ENCODE results near the gene PIP5KL1.

Gene PIP5KL1

DNA sequence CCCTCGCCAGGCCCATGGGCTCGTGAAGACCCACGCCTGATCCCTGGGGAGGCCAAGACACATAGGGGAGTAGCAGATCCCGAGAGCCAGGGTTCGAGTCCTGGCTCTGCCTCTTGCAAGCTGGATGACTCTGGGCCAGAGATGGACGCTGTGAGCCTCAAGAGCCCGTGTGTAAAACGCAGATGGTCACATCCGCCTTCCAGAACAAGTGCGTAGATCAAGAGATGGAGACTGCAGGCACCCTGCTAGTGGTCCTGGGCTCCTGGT, 22.0 kb downstream of the PIP5KL1 start:
- TF ChIP-seq USF1 (IDR thresholded peaks at IDR 0.05): no peak
- TF ChIP-seq CEBPB (IDR thresholded peaks at IDR 0.05): no peak
- TF ChIP-seq TCF12 (IDR thresholded peaks at IDR 0.05; ENCODE audit: low read depth): no peak
- TF ChIP-seq ZBTB7A (IDR thresholded peaks at IDR 0.05; ENCODE audit: low read depth): no peak
- no peak for TF ChIP-seq FOXM1 (IDR thresholded peaks at IDR 0.05; ENCODE audit: borderline replicate concordance, low read depth)
- TF ChIP-seq EP300 (IDR thresholded peaks at IDR 0.05; ENCODE audit: borderline replicate concordance): no peak
- no peak for TF ChIP-seq TEAD4 (IDR thresholded peaks at IDR 0.05)
- TF ChIP-seq CREB1 (IDR thresholded peaks at IDR 0.05; ENCODE audit: low read depth): no peak
- TF ChIP-seq RAD21 (IDR thresholded peaks at IDR 0.05; ENCODE audit: low read depth): no peak
- no peak for TF ChIP-seq TAF1 (IDR thresholded peaks at IDR 0.05; ENCODE audit: low read depth)
- TF ChIP-seq NFIC (IDR thresholded peaks at IDR 0.05): no peak
- TF ChIP-seq, protein P1, sequence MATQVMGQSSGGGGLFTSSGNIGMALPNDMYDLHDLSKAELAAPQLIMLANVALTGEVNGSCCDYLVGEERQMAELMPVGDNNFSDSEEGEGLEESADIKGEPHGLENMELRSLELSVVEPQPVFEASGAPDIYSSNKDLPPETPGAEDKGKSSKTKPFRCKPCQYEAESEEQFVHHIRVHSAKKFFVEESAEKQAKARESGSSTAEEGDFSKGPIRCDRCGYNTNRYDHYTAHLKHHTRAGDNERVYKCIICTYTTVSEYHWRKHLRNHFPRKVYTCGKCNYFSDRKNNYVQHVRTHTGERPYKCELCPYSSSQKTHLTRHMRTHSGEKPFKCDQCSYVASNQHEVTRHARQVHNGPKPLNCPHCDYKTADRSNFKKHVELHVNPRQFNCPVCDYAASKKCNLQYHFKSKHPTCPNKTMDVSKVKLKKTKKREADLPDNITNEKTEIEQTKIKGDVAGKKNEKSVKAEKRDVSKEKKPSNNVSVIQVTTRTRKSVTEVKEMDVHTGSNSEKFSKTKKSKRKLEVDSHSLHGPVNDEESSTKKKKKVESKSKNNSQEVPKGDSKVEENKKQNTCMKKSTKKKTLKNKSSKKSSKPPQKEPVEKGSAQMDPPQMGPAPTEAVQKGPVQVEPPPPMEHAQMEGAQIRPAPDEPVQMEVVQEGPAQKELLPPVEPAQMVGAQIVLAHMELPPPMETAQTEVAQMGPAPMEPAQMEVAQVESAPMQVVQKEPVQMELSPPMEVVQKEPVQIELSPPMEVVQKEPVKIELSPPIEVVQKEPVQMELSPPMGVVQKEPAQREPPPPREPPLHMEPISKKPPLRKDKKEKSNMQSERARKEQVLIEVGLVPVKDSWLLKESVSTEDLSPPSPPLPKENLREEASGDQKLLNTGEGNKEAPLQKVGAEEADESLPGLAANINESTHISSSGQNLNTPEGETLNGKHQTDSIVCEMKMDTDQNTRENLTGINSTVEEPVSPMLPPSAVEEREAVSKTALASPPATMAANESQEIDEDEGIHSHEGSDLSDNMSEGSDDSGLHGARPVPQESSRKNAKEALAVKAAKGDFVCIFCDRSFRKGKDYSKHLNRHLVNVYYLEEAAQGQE (IDR thresholded peaks at IDR 0.05; ENCODE audit: low read depth): no peak
- no peak for TF ChIP-seq YY1 (IDR thresholded peaks at IDR 0.05; ENCODE audit: low read depth)
- no peak for TF ChIP-seq EGR1 (IDR thresholded peaks at IDR 0.05)
- TF ChIP-seq, protein P2, sequence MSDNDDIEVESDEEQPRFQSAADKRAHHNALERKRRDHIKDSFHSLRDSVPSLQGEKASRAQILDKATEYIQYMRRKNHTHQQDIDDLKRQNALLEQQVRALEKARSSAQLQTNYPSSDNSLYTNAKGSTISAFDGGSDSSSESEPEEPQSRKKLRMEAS (IDR thresholded peaks at IDR 0.05): no peak

DNA sequence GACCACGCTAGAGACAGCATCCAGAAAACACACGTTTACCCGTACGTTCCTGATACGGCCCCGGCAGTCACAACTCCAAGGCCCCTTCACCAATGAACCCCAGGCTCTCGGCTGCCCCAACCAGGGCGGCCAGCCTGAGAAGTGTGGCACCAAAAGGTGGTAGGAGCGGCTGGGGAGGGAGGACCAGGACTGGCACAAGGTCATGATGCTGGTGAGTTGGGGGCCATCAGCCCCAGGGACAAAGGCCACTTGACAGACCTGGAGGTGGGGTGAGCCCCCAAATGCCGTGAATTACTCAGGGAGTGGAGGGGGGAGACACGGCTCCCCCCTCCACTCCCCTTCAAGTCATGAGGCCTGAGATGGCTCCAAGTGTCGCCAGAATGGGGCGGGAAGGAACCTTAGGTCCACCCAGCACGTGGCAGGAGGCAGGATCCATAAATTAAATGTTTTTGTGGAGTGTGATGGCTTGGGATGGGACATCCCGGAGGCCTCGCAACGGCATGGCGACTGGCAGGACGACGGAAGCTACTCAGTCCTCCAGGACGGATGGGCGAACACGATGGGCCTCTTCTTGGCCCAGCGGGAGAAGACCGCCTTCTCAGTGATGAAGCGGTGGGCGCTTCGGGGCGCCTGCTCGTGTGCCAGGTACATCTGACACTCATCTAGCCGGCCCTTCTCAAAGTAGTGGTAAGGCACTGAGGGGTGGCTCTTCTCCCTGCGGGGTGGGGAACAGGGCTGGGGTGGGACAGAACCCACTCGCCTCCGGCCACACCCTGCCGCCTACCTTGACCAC, 22.5 kb downstream of the PIP5KL1 start:
- TF ChIP-seq YY1 (IDR thresholded peaks at IDR 0.05; ENCODE audit: low read depth) (no peak), NFIC (IDR thresholded peaks at IDR 0.05) (no peak), TEAD4 (IDR thresholded peaks at IDR 0.05) (no peak), RAD21 (IDR thresholded peaks at IDR 0.05; ENCODE audit: low read depth) (no peak), EGR1 (IDR thresholded peaks at IDR 0.05) (no peak), CREB1 (IDR thresholded peaks at IDR 0.05; ENCODE audit: low read depth) (no peak), USF1 (IDR thresholded peaks at IDR 0.05) (no peak), EP300 (IDR thresholded peaks at IDR 0.05; ENCODE audit: borderline replicate concordance) (no peak)
- TF ChIP-seq, protein P1 (IDR thresholded peaks at IDR 0.05; ENCODE audit: low read depth): no peak

DNA sequence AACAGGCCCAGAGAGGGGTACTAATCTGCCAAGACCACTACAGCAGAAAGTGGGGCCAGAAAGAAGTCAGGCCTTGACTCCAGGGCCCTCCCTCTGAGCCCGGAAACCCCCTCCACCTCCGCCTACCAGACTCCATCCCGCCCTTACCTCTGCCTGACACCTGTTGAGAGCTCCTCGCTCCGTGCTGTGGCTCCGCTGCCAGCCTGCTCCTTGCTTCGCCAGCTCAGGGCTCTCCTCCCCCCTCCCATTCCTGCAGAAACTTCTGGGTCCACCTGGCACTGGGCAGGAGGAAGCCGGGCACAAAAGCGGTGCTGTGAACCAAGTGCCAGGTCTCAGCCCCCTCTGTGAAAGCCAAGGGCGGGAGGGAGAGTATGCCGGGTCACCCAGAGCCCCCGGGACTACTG, 24.8 kb downstream of the PIP5KL1 start:
- no peak for TF ChIP-seq EGR1 (IDR thresholded peaks at IDR 0.05)
- no peak for TF ChIP-seq CEBPB (IDR thresholded peaks at IDR 0.05)
- TF ChIP-seq, protein P2 (IDR thresholded peaks at IDR 0.05): no peak
- TF ChIP-seq RAD21 (IDR thresholded peaks at IDR 0.05; ENCODE audit: low read depth): no peak
- no peak for TF ChIP-seq ZBTB7A (IDR thresholded peaks at IDR 0.05; ENCODE audit: low read depth)

DNA sequence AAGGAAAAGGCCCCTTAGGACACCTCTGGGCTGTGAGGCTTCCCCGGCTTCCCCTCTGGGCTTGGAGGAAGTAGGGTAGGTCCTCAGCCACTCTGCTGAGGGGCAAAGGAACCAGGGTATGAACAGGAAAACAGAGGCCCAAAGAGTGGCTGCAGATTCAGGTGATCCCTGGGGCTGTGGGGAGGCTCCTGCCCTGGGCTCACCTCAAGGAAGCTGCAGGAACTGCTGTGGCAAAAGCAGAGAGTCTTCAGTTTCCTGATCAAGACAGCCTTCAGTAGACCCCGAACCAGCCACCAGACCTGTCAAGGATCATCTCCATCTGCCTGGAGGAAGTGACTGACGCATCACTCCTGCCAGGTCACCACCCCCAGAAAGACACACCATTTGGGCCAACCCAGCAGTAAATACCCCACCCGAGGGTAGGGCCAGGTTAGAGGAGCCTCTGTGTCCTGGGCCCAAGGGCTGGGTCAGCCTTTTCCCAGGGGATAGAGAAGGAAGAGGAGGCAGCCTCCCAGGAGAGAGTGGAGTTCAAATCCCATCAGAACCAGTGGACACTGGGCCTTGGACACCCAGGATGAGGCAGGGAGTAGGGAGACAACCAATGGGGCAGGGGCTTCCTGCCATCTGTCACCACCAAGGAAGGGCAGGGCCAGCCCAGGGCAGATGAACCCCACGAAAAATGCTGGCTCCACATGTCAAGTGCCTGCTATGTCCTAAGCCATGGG, 25.4 kb downstream of the PIP5KL1 start:
- no peak for TF ChIP-seq YY1 (IDR thresholded peaks at IDR 0.05; ENCODE audit: low read depth)
- TF ChIP-seq FOXM1 (IDR thresholded peaks at IDR 0.05; ENCODE audit: borderline replicate concordance, low read depth): no peak
- TF ChIP-seq CREB1 (IDR thresholded peaks at IDR 0.05; ENCODE audit: low read depth): no peak
- no peak for TF ChIP-seq TEAD4 (IDR thresholded peaks at IDR 0.05)
- no peak for TF ChIP-seq EP300 (IDR thresholded peaks at IDR 0.05; ENCODE audit: borderline replicate concordance)
- TF ChIP-seq TCF12 (IDR thresholded peaks at IDR 0.05; ENCODE audit: low read depth): no peak
- no peak for TF ChIP-seq USF1 (IDR thresholded peaks at IDR 0.05)

DNA sequence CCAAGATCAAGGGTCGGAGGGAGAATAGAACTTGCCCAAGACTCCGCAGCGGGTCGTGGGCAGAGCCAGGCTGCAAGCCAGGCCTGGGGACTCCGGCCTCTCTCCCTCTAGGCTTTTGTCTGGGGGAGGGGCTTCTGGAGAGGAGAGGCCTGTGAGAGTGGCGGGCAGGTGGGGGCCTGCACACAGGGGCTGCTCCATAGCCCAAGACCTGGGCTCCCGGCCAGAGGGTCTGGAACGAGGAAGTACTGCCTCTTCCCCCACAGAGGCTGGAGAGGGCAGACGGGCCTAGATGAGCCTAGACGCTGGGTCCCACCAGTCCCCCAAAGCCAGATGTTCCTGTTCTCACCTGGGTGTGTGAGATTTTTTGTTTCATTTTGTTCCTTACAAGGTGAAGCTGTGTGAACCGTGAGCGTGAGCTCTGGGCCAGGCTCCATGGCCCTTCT, 26.0 kb downstream of the PIP5KL1 start:
- TF ChIP-seq, protein P2 (IDR thresholded peaks at IDR 0.05): no peak
- TF ChIP-seq RAD21 (IDR thresholded peaks at IDR 0.05; ENCODE audit: low read depth) (no peak), EGR1 (IDR thresholded peaks at IDR 0.05) (no peak), TAF1 (IDR thresholded peaks at IDR 0.05; ENCODE audit: low read depth) (no peak), YY1 (IDR thresholded peaks at IDR 0.05; ENCODE audit: low read depth) (no peak), TEAD4 (IDR thresholded peaks at IDR 0.05) (no peak), EP300 (IDR thresholded peaks at IDR 0.05; ENCODE audit: borderline replicate concordance) (no peak), ZBTB7A (IDR thresholded peaks at IDR 0.05; ENCODE audit: low read depth) (no peak), USF1 (IDR thresholded peaks at IDR 0.05) (no peak), TCF12 (IDR thresholded peaks at IDR 0.05; ENCODE audit: low read depth) (no peak), NFIC (IDR thresholded peaks at IDR 0.05) (no peak), CREB1 (IDR thresholded peaks at IDR 0.05; ENCODE audit: low read depth) (no peak), FOXM1 (IDR thresholded peaks at IDR 0.05; ENCODE audit: borderline replicate concordance, low read depth) (no peak)
- TF ChIP-seq, protein P1 (IDR thresholded peaks at IDR 0.05; ENCODE audit: low read depth): no peak
